ENCODE results near the gene CHRD. TPM values are rescaled to one million over a fixed set of nuclear protein-coding genes. Genes with fewer than 3 reads are reported as not detected.

The CHRD gene
- polyA plus RNA-seq, 3 donors: 12.5 to 20.4 (median 16.1) TPM

DNA sequence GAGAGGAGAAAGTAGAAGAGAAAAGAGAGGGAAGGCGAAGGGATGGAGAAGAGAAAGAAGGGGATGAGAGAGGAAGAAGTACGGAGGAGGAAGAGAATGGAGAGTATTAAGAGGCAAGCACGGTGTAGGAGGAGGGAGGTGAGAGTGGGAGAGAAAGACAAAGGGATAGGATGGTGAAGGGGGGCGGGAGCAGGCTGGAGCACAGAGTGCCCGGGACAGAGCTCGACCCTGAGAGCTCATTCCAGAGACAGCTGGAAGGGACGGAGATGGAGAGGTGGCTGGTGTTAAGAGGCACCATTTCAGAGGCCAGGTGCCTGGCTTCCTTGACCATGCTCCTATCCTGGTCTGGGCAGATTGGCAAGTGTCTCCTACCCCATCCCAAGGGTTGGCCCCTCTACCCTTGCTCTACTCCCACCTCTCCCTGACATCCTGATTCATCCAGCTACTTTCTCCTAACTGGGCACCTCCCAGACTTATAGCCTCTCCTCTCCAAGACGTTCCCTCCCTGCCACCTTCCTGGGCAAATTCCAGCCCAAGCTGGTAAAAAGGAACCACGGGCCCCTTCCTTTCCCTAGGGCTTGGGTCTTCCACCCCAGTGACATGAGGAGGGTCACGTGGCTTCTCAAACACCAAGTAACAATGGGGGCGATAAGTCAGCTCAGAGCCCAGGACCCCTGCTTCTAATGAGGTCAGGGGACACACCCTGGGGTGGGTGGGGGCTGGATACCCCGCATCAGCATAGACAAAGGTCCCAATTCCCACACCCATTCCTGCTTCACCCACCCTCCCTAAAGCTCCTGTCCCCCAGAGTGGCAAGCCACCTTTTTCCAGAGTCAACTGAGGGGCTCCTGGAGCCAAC, 19.6 kb upstream of the CHRD start:
- no peak for DNase-seq

DNA sequence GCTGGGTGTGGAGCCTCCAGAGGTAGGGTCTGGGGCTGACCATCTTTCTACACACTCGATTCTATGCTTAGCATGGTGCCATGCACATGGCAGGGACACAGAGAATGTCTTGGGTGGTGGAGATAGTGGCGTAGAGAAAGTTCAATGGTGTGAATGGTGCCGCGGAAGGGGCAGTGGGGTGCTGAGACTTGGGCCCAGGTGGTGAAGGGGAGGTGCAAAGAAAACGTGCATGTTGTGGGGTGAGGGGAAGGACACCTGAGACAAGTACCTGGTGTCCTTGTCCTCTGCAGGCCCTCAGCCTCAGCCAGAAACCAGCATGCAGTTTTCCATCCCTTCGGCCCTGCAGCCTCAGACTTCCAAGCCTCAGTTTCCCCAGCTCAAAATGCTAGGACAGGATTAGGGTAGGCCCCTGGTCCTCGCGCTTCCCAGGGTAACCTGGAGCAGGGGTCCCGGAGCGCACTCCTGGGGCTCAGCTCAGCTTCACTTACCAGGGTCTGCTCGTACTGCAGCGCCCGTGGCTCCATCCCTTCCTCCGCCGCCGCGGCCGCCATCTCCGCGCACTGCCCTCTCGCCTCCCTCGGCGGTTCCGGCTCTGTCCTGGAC, 18.8 kb upstream of the CHRD start:
- DNase-seq: no peak

DNA sequence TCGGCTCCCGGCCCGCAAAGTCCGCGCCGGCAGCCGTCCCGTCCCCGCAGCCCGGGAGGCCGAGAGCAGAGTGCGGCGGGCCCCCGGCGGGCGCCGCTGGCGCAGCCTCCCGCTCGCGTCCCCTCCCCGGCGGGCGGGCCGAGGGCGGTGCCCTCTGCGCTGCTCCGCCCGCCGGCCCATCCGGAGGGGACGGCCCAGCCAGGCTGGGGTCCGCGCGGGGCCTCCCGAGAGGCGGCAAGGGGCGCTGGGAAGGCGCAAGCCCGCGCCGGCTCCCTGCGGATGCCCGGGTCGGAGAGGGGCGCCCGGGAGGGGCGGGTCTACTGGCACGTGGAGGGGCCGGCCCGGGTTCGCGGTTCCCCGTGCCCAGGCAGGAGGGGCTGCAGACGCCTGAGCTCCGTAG, 18.3 kb upstream of the CHRD start, which contains the start of the genes CLCN2 and POLR2H:
TSS of gene CLCN2 (minus strand) at position 74 of the 400 bp plus-strand sequence. CDS start 126 bp downstream, outside the sequence.
TSS of gene POLR2H (plus strand) at position 179 of the 400 bp plus-strand sequence. CDS start 1,783 bp downstream, outside the sequence.
- DNase-seq: no peak

DNA sequence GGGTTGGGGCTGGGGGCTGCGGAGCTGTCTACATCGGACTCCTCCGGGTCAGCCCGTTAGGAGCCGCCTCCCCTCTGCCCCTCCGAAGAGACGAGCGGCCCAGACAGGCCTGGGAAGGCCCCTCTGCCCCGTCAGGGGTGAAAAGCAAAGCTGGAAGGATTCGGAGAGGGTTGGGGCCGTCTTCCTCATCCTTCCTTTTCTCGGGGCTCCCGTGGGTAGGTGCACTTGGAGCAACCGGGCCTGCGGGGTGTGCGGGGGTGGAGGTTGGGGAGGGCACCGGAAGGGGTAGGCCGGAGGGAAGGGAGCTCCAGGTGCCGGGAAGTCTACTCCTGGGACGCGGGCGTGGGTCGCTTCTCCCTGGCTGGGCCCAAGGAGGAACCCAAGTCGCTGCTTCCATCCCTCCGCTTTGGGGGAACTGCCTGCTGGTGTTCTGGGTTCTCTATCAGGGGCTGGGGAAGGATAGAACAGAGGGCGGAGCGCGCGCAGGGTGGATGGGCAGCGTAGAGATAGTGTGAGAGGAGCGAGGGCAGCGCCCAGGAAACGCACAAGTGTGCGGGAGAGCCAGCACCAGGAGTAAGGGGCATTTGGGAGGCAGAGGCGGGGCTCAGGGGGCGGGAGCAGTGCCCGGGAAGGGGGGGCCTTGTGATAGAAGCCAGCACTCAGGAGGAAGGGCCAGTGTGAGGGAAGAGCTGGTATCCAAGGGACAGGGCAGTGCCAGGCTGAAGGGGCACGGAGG, 17.8 kb upstream of the CHRD start:
- no peak for DNase-seq

DNA sequence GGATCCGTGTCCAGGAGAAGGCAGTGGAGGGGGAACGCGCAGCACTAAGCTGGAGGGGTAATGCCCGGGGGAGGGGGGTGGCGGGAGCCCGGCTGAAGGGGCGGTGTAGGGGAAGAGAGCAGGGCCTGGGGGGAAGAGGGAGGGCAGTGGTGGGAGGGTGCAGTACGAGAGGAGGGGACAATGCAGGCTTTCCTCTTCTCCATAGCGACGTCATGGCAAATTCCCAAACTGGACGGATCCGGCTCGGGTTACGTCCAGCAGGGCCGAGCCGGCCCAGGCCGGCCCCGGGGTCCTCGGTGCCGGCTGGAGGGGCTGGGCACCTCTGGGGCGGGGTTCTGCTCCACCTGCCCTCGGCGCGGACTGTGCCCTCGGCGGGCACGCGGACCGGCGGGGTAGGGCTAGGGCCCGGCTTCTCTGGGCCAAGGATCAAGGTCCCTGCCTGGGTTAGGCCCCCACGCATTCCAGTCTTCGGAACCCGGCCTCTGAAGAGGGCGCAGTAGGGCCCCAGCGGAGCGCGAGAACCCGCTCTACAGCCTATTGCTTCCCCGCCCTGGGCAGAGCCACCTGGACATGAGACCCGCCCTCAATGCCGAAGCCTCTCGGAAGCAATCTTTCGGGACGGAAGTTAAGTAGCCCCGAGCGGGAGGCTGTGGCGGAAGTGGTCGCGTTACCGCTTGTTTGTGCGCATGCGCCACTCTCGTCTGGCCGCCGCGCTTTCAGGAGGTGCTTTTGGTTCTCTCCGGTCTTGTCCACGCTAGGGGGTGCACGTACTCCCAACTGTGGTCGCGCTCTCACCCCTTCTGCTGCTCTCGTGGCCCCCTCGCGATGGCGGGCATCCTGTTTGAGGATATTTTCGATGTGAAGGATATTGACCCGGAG, 16.9 kb upstream of the CHRD start:
- peak; percentile 98 for DNase-seq

DNA sequence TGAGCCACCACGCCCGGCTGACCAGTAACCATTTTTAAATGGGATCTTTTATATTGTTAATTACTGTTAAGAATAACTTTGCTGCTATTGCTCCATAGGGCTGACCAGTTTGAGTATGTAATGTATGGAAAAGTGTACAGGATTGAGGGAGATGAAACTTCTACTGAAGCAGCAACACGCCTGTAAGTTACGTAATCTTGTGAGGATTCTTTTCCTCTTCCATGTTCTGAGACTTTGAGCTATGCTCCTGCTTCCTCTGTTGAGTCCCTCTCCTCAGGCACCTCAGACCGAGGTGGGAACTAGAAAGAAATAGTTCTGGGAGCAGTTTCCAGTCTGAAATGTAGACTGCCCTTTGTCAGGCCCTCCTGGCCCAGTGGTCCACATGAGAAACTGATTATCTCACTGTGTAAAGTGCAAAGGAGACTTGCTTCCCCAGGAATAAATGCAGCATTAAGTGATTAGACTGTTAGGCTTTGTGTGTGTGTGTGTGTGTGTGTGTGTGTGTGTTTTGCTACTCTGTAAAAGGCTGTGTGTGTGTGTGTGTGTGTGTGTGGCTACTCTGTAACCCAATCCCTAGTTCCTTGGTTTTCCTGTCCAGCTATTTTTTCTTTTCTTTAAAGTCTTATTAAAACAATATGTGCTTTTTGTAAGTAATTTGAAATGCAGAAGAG, 13.1 kb upstream of the CHRD start:
- DNase-seq: no peak

DNA sequence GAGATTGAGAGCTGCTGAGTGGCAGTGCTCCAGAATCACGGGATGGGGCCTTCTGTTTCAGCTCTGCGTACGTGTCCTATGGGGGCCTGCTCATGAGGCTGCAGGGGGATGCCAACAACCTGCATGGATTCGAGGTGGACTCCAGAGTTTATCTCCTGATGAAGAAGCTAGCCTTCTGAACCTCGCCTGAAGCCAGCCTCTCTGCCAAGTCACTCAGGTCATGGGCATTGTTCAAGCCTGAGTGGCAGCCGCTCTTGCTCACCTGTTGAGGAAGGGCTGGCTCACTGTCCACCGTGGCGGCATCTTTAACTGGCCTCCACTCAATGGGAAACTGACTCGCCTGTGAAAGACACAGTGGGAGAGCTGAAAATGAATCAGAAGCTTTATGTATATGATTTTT, 11.7 kb upstream of the CHRD start:
- no peak for DNase-seq

DNA sequence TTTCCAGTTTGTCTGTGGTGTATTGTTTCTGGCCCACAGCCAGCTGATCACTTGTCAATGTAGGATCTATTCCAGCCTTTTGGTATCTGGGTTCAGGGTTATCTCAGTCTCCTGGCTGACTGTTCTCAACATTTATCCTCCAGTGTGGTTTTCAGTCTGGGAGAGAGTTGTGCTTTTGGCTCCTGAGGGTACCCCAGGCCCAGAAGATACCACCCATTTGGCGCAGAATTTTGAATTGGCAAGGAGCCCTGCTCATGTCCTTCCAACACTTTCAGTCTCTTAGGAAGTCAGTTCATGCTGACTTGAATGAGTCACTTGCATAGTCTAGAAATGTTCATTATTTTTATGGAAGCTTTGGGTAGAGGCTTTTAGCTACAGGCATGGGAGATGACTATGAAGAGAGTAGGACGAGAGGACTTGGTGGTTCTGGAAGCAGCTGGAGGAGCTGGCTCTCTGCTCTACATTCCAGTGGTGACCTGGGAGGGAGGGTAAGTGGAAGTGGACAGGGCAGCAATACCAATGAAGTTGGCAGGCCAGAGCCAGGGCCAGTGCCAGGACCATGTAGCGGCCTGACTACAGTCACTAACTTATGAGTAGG, 11.2 kb upstream of the CHRD start:
- no peak for DNase-seq

DNA sequence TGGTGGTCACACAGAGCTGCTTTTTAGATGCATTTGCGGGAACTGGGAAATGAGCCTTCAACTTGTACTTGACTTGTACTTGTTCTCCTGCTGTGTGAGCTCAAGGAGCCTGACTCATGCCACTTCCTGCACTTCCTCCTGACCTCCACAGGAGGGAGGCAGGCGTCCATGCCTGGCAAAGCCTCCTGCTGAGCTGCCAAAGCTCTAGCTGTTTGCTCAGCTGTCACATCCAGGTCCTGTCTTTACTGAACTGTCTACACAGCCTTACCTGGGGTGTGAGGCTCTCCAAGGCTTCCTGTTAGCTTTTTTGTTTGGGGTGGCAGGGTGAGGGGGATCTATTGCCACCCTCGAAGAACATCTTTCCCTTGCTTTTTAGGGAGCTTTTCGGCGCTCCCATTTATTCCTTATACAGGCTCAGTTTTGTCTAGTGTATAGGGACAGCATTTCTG, 8.3 kb upstream of the CHRD start:
- DNase-seq: peak; percentile 76

DNA sequence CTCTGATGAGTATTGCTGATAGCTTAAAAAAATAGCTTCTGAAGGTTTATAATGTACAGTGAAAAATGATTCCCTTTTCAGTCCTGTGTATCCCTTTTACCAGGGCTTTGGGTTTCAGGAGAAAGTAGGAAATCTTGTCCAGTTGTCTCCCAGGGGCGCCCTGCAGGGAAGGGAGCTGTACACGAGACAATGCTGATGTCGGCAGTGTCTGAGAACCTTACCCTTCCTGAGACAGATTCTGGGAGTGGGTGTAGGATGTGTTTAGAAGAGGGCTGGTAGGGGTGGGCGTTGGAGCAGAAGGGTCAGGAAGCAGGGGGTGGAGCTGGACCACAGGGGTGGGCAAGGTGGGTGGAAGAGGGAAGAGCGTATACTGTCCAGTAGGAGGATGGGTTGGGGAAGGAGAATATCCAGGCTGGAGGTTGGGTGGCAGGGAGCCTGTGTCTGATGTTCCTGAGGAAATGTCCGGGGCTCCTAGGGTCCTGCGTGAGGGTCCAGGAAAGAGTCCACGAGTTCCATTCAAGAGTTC, 7.5 kb upstream of the CHRD start:
- DNase-seq: no peak

DNA sequence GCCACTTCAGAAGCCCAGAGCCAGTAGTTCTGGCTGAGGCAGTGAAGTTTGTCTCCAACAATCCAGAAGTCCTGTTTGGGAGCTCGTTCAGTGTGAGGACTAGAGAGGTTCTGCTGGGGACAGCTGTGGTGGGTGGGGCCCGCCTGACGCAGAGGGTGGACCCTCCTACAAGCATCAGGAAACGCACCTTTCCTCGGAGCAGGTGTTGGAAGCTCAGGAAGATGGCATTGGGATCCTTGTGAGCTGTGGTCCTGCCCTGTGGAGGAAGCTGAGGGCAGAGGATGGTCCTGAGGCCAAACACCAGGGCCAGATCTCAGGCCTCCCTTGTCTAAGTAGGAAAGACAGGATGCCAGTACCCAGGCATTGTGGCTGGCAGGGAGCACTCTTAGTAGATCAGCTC, 6.9 kb upstream of the CHRD start:
- DNase-seq: no peak

DNA sequence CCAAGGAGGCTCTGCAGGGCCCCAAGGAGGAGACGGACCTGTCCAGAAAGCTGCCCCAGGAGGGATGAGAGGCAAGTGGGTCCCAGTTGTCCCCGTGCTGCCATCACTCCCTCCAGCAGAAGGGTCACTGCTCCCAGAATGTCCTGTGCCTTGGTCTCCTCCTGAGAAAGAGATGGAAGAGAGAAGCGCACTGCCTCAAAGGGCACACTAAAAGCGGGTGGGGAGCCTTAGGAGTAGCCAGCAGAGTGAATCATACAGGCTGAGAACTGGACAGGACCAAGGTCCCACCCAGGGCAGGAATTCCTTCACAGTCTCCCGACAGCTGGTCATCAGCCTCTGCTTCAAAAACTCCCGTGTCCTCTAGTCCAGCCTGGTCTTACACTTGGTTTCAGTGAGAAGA, 6.4 kb upstream of the CHRD start:
- no peak for DNase-seq

DNA sequence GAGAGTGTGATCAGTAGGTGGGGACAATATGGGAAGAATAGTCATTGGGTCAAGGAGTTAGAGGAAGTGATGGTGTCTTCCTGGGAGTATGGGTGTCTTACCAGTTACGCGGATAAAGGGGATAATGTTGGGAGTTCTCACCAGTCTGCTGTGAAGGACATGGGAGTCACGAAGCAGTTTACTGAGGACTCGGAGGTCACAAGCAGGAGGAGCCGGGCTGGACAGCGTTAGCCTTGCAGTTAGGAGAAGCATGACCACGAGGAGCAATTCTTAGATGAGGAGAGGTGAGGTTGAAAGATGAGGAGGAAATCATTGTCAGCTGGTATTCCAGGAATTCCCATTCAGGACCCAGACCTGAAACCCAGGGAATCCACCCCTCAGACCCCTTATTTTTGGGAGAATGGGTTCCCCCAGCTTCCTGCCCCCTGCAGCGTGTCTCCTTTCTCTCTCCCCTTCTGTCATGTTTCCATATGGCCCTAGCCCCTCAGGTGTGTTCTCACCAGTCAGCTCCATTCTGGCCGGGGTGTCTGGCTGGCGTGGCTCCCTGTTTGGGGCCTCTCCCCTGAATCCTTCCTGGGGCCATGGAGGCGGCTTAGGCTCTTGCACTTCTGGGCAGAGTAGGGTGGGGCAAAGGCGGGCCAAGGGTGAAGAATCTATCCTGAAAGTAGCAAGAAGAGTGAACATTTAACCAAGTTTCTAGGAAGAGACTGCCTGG, 4.0 kb upstream of the CHRD start:
- DNase-seq: no peak

DNA sequence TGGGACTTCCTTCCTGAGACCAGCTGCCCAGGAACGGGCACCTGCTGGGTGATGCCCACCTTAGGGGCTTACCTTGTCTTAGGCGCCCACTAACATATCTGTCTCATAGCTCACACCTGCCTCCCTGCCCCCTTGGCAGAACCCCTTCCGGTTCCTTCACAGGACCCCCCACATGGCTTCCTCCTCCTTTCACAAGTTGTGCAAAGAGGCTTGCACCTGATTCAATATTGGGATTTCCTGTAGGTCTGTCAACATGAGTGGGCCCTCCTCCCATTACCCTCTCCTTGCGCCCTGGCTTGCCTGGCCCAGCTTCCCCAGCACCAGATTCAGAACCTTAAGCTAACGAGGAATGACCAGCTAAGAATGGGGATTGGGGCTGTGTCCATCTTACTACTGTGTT, 2.5 kb upstream of the CHRD start:
- no peak for DNase-seq

DNA sequence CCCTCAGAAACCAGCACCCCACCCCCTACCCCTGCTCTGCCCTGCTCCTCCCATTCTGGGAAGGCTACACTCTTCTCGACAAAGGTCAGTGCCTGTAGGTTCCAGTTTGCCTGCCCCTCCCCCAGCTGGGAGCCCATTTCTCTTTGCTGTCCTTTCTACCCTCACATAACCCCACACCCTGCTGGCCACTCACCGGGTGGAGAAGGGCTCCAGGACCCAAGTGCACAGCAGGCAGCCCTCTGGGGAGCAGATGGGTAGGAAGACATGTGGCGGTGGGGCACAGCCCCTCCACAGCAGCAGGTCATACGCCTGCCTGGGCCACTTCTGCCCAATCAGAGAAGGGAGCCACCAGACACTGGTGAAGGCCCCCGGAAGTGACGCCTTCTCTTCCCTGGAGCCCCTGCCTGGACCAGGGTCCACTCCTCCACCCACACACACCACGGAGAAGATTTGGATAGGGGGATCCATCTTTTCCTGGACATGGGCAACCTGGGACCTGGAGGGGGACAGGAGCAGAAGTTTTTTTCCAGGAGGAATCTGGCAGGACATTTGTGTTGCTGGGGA, 1.9 kb upstream of the CHRD start, which contains the start of gene THPO:
TSS of gene THPO (minus strand) at position 326 of the 564 bp plus-strand sequence. CDS start 1,948 bp downstream, outside the sequence.
- DNase-seq: no peak

DNA sequence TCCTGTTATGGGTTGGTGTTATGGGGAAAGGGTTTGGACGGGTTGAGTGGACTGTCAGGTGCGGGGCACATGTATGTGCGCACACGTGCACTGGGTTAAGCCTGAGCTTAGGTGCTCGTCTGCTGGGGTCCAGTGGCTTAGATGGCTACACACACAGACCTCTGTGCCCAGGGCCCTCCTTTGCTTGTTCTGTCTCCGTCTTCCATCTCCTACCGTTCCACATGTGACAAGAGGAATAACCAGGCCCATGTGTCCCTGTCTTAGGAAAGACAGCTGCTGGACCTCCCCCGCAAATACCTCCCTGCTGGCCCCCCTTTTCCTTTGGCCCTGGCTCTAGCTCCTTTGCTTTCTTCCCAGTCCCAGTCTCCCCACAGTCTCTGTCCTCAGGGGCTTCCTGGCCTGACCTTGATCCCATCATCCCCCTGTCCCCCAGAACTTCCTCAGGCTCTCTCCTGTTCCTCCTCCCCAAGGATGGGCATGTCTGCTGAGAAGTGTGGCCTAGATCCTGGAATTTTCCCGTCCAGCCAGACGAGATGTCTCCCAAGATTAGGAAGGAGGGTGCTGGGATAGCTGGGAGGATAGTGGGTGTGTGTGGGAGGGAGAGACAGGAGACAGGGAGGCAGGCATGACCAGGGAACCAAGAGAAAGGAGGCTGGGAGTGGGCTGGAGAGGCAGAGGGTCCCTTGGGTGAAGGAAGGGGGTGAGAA, 1.1 kb upstream of the CHRD start:
- no peak for DNase-seq

DNA sequence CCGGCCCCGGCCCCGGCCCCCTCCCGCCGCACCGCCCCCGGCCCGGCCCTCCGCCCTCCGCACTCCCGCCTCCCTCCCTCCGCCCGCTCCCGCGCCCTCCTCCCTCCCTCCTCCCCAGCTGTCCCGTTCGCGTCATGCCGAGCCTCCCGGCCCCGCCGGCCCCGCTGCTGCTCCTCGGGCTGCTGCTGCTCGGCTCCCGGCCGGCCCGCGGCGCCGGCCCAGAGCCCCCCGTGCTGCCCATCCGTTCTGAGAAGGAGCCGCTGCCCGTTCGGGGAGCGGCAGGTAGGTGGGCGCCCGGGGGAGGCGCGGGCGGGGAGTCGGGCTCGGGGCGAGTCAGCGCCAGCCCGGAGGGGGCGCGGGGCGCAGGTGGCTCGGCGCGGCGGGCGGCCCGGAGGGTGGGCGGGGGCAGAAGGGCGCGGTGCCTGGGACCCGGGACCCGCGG, 352 bp downstream of the CHRD start:
- DNase-seq: no peak

DNA sequence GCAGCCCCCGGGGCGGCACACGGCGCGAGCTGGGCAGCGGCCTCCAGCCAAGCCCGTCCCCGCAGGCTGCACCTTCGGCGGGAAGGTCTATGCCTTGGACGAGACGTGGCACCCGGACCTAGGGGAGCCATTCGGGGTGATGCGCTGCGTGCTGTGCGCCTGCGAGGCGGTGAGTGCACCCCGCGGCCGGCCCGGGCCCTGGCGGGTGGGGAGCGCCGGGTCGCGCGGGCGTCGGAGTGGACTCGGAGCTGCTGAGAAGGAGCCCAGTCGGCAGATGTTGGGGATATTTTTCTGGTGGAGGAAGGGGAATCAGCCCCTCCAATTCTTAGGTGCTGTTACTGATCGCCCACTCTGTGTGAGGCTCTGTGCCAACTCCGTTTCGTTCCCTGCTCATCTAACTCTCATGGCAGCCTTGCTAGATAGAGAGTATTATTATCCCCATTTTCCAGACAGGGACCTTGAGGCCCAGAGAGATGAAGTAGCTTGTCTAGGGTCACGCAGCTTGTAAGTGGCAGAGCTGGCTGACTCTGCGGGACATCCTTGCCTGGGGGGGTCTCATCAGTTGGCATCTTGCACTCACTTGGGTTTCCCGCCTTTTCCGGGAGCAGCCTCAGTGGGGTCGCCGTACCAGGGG, 890 bp downstream of the CHRD start:
- no peak for DNase-seq

Data from renal pelvis (tissue), 4 donors.